Eye (tissue), 1 donor: ENCODE results near the gene TCOF1.

Experiments used
- DNase-seq: peaks from one replicate; pipeline ENCODE4 v3.0.0-alpha.2; 2015

Gene TCOF1

DNA sequence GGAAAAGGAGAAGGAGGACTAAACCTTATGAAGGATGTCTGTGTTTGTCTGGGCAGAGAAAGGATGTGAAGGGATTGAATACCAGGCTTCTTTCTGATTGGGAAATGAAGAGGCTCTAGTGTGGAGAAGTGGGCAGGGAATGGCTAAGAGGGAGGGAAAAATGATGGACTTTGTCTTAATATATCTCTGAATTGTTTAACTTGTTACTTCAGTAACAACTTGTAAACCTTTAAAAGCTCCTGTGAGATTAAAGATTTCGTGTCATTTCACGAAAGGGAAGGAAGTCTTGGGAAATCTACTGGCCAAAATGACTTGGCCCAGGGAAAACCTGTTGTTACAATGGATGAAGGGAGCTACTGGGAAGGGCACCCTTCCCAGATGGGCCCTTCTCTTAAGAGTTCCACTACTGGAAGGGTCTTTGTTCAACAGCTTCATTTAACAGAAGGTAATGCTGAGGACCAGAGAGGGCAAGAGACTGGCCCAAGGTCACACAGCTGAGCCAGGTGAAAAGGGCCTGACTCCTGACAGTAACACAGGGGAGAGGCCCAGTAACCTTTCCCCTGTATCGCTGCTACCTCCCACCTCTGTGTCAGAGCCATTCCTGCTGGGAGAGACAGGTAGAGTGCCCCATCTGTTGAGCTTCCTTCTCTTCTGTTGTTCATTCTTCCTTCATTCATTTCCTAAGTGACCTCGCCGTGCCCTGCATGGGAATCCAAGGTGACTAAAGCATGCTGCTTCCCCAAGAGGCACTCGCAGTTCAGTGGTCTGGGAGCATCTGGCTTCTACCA lies 5.1 kb upstream of the TCOF1 start:
- no peak for DNase-seq

GRCh38 chr5:150353032-150353675 lies 4.3 kb upstream of the TCOF1 start:
- no peak for DNase-seq

GRCh38 chr5:150355791-150356190 lies 1.7 kb upstream of the TCOF1 start:
- no peak for DNase-seq

- DNase-seq: no peak
These were observed 762 bp upstream of the TCOF1 start for GRCh38 chr5:150356575-150357294.

DNA sequence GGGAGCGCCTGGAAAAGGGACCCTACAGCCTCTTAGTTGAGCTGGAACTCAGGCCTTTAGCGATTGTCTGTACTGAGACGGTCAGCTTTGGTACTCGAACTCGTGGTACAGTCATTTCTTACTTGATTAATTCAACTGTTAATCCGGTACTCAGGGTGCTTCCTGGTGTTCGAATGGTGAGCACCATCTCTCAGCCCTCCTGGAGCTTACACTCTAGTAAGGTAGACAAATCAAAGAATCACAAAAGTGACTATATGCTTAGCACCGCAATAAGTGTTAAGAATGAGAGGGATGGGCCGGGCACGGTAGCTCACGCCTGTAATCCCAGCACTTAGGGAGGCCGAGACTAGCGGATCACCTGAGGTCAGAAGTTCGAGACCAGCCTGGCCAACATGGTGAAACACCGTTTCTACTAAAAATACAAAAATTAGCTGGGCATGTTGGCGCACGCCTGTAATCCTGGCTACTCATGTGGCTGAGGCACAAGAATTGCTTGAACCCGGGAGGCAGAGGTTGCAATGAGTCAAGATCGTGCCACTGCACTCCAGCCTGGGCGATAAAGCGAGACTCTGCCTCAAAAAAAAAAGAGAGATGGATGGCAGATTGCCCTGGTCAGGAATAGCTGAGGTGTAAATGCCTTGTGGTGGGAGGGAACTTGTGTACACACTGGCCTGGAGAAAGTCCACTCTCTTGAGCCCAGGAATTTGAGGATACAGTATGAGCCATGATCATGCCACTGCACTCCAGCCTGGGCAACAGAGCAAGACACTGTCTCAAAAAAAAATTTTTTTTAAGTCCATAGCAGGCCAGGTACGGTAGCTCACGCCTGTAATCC lies 981 bp downstream of the TCOF1 start:
- DNase-seq: no peak

GRCh38 chr5:150361301-150361700 lies 3.8 kb downstream of the TCOF1 start:
- no peak for DNase-seq

GRCh38 chr5:150363185-150363584 lies 5.7 kb downstream of the TCOF1 start:
- no peak for DNase-seq

DNA sequence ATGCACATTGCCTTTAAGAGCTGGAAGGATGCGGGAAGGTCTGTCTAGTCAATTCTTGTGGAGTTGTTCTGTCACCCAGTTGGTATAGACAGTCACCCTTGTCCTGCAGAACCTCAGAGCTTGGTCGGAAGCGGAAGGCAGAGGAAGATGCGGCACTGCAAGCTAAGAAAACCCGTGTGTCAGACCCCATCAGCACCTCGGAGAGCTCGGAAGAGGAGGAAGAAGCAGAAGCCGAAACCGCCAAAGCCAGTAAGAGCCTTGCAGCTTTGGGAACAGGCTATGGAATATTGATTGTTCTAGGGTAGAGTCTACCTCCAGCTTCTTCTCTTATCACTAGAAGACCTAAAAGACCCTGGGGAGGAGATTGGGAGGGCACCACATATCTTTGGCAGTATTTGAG lies 6.5 kb downstream of the TCOF1 start:
- no peak for DNase-seq

- no peak for DNase-seq
These were observed 11.0 kb downstream of the TCOF1 start for GRCh38 chr5:150368526-150368925.

DNA sequence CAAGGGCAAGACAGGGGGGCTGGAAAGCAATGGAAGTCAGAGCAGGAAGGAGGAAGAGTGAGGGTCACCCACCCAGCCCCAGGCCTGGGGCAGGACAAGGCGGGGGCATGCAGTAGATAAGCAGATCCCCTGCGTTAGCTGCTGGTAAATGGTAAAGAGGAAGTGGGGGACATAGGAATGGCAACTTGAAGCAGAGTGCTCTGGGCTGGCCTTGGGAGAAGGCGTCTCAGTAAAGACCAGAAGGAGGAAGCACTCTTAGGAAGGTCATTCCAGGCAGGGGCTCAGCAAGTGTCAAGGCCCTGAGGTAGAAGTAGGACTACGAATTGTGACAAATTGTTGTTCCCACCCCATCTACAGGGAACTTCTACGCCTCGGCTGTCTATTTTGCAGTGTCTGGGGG lies 15.1 kb downstream of the TCOF1 start:
- no peak for DNase-seq

DNA sequence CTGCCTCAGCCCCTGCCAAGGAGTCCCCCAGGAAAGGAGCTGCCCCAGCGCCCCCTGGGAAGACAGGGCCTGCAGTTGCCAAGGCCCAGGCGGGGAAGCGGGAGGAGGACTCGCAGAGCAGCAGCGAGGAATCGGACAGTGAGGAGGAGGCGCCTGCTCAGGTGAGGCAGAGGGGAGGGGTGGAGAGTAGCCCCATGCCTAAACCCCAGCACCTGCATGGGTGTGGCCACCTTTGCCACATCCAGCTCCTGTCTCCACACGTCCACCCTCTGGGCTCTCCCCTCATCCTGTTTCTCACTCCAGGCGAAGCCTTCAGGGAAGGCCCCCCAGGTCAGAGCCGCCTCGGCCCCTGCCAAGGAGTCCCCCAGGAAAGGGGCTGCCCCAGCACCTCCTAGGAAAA lies 17.2 kb downstream of the TCOF1 start:
- no peak for DNase-seq

- no peak for DNase-seq
These were observed 19.6 kb downstream of the TCOF1 start for GRCh38 chr5:150376799-150377771.

DNA sequence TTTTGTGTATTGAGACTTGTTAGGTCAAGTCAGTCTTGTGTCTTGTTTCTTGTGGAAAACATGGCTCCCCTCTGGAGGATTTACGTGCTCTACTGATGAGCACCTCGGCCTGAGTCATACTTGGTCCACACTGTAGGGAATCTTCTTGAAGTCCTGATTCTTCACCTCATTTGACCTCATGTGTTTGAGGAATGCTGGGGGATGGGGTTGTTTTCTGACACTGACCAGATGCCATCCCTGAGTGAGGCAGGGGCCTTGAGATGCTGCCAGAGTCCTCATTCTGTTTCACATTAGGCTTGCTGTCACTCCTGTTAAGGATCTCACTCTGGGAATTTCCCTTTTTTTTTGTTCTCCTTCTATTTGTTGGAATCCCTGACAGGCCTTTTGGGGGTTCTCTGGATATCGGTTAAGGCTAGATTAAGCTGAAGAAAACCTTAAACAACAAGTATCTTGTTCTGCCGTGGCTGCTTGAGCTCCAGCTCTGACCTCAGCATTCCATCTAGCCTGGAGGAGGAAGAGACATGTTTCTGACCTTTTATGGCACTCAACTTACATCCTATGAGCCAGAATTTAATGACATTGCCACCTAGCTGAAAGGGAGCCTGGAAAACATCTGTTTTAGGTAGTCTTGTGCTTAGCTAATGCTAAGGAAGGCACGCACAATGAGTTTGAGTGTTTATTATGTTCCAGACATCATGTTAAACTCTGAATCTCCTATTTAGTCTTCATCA lies 20.6 kb downstream of the TCOF1 start:
- peak; percentile 16 for DNase-seq

GRCh38 chr5:150384701-150385100 lies 27.2 kb downstream of the TCOF1 start:
- DNase-seq: no peak

- no peak for DNase-seq
These were observed 28.7 kb downstream of the TCOF1 start for GRCh38 chr5:150386024-150386855.

GRCh38 chr5:150389531-150390266 lies 32.2 kb downstream of the TCOF1 start:
- no peak for DNase-seq

DNA sequence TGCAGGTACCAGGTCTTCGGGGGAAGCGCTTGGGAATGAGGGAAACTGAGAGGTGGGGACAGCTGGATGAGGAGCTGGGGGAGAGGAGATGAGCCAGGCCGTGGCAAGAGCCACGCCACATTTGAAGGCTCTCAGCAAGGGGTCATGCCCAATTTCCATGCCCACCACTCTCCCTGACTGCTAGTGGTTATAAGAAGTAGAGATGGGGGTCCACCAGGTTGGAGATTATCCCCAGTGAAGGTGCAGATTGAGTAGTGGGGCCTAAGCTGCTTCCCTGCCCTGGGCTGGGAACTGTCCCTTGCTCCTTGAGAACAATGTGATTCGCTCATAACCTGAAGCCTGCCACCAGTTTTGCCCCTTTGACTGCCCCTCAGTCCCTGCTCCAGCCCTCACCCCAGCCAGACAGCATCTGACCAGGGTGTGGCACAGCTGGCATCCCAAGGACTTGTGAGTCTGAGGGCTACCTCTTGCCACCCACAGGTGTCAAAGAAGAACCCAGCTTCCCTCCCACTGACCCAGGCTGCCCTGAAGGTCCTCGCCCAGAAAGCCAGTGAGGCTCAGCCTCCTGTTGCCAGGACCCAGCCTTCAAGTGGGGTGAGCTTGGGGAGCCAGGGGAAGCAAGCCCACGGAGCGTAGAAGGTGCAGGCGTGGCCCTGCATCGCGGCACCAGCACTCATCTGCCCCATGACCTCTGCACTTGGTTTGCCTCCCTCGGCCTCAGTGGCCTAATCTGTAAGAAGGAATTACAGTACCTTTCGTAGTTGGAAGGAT lies 33.8 kb downstream of the TCOF1 start:
- no peak for DNase-seq

DNA sequence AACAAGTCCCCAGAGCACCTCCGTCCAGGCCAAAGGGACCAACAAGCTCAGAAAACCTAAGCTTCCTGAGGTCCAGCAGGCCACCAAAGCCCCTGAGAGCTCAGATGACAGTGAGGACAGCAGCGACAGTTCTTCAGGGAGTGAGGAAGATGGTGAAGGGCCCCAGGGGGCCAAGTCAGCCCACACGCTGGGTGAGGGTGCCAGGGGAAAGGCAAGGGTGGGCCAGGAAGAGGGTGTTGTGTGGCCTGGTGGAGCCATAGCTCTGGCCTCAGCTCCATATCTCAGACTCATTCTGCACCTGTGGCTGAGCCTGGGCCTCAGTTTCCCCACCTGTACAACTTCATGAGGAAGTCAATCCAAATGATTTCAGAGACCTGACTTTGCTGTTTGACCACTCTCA lies 34.5 kb downstream of the TCOF1 start:
- no peak for DNase-seq

GRCh38 chr5:150392680-150393079 lies 35.2 kb downstream of the TCOF1 start:
- DNase-seq: no peak
